Measurements from ENCODE around the gene MYBPC3.

GRCh38 chr11:47349521-47350095 lies 2.9 kb downstream of the MYBPC3 start:
- TF ChIP-seq CTCF (conservative IDR thresholded peaks at IDR 0.05 in 1 of 2, IDR thresholded peaks at IDR 0.05 in 1 of 2; ENCODE audit: low read depth in 1 of 2, low read length in 2 of 2) (no peak), EZH2 (IDR thresholded peaks at IDR 0.05; ENCODE audit: low read length, missing control alignments) (no peak)
